ENCODE data around the gene SLC30A3. TPM values are rescaled to one million over a fixed set of nuclear protein-coding genes. Genes with fewer than 3 reads are reported as not detected.

The SLC30A3 gene
- total RNA-seq, 1 donor from 2014 or later = not detected

DNA sequence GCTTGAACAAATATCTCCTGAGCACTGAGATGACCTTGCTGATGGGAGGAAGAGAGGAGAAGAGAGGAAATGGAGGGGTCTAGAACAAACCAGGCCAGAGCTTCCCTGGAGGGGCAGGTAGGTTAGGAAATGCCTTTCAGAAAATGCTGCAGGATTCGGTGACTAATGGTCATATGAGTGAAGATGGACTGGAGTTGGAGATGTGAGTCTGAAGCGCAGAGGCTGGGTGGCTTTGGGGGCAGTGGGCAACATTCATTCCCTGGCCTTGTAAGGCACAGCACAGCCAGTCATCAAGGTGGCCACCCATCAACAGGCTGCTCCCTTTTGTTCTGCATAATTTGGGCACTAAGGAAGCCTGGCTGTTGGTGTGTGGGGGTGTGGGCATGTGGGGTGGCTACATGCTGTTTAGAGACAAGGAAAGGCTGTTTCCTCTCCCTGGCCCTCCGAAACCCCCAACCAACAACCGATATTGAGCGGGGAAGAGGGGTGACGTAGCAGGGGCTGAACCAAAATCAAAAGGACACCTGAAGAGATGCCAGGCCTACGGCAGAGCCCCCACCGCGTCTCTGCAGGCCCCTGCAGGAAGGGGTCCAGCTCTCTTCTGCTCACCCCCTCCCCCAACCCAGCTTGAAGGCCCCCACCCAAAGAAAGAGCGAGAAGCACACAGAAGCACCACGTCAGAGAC lies 1.5 kb downstream of the SLC30A3 start:
- peak overlapping the region; percentile 18 for H3K4me3 Mint-ChIP-seq (ENCODE audit: unreplicated experiment)
- H3K4me1 Mint-ChIP-seq (ENCODE audit: unreplicated experiment) = peaks cover 25% of the 10 kb centered on the region
- H3K27me3 Mint-ChIP-seq (ENCODE audit: unreplicated experiment) = peaks cover 60% of the 10 kb centered on the region
- H3K9me3 Mint-ChIP-seq (ENCODE audit: unreplicated experiment) = no peaks in the 10 kb centered on the region
- DNase-seq (ENCODE audit: extremely low spot score, unreplicated experiment) = no peak
- TF ChIP-seq, protein P1, sequence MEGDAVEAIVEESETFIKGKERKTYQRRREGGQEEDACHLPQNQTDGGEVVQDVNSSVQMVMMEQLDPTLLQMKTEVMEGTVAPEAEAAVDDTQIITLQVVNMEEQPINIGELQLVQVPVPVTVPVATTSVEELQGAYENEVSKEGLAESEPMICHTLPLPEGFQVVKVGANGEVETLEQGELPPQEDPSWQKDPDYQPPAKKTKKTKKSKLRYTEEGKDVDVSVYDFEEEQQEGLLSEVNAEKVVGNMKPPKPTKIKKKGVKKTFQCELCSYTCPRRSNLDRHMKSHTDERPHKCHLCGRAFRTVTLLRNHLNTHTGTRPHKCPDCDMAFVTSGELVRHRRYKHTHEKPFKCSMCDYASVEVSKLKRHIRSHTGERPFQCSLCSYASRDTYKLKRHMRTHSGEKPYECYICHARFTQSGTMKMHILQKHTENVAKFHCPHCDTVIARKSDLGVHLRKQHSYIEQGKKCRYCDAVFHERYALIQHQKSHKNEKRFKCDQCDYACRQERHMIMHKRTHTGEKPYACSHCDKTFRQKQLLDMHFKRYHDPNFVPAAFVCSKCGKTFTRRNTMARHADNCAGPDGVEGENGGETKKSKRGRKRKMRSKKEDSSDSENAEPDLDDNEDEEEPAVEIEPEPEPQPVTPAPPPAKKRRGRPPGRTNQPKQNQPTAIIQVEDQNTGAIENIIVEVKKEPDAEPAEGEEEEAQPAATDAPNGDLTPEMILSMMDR (IDR thresholded peaks at IDR 0.05) = no peak
- no peaks in the 10 kb centered on the region for H3K36me3 Mint-ChIP-seq (ENCODE audit: unreplicated experiment)
- H3K27ac Mint-ChIP-seq (ENCODE audit: unreplicated experiment) = no peak overlapping the region

DNA sequence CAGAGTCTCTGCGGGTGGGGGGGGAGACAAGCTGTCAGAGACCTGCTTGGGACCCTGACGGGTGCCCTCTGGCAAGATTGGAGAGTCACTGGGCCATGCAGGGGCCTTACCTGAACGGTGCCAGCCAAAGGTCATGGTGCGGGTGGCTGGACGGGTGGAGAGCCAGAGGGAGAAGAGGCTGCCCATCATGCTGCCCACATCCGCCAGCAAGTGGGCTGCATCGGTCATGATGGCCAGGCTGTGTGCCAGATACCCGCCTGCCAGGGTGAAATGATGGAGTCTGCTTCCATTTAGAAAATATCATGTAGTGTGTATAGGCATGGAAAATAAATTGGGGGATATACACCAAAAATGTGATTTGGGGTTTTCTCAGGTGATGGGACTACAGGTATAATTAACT lies 4.8 kb downstream of the SLC30A3 start:
- Mint-ChIP-seq H3K36me3 (ENCODE audit: unreplicated experiment) (no peaks in the 10 kb centered on the region), H3K9me3 (ENCODE audit: unreplicated experiment) (no peaks in the 10 kb centered on the region), H3K4me3 (ENCODE audit: unreplicated experiment) (no peak overlapping the region), H3K4me1 (ENCODE audit: unreplicated experiment) (peaks cover 20% of the 10 kb centered on the region), H3K27ac (ENCODE audit: unreplicated experiment) (no peak overlapping the region), H3K27me3 (ENCODE audit: unreplicated experiment) (peaks cover 43% of the 10 kb centered on the region)
- no peak for DNase-seq (ENCODE audit: extremely low spot score, unreplicated experiment)
- TF ChIP-seq, protein P1 (IDR thresholded peaks at IDR 0.05) = no peak

DNA sequence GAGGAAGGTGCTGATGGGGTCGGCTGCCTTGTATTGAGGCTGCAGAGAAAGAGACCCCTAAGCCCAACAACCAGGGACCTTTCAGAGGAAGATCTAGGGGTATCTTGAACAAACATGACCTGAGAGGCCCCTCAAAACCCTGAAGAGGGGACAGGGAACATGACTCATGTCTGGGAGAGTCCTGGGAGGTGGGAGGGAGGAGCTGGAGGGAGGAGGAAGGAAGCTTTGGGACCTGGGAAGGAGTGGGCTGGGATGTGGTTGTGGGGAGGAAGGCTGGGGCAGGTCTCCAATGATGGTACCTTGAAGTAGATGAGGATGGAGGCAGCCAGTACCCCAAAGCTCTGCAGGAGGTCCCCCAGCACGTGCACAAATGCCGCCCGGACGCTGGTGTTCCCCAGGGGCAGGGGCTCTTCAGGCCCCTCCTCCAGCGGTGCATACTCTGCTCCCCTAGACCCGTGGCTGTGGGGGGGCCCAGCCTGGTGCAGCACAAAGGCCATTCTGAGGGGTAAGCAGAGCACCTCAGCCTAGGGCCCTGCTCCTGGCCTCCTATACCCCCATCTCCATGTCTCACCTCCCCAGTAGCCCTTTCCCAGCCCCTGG lies 5.9 kb downstream of the SLC30A3 start:
- Mint-ChIP-seq H3K27me3 (ENCODE audit: unreplicated experiment) (peaks cover 44% of the 10 kb centered on the region), H3K4me3 (ENCODE audit: unreplicated experiment) (no peak overlapping the region), H3K36me3 (ENCODE audit: unreplicated experiment) (no peaks in the 10 kb centered on the region), H3K27ac (ENCODE audit: unreplicated experiment) (no peak overlapping the region), H3K4me1 (ENCODE audit: unreplicated experiment) (peaks cover 19% of the 10 kb centered on the region), H3K9me3 (ENCODE audit: unreplicated experiment) (no peaks in the 10 kb centered on the region)
- no peak for DNase-seq (ENCODE audit: extremely low spot score, unreplicated experiment)
- TF ChIP-seq, protein P1 (IDR thresholded peaks at IDR 0.05) = no peak

DNA sequence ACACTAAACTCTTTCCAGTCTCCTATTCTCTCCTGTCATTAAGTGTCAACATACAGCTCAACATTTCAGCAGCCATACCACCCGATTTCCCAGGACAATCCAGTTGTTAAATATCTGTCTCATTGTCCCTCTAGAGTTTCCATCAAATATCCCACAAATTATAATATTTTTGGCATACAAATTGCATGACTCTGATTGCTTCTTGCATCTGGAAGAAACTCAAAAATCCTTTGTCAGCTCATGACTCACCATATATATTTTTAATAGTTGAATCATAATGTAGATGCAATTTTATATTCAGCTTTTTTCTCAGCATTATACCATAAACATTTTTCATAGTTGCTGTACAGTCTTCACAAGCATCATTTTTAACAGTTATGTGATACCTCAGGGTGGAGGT lies 7.2 kb downstream of the SLC30A3 start:
- Mint-ChIP-seq H3K27ac (ENCODE audit: unreplicated experiment) (no peak overlapping the region), H3K4me3 (ENCODE audit: unreplicated experiment) (no peak overlapping the region), H3K9me3 (ENCODE audit: unreplicated experiment) (no peaks in the 10 kb centered on the region), H3K36me3 (ENCODE audit: unreplicated experiment) (no peaks in the 10 kb centered on the region), H3K4me1 (ENCODE audit: unreplicated experiment) (peaks cover 11% of the 10 kb centered on the region), H3K27me3 (ENCODE audit: unreplicated experiment) (peaks cover 42% of the 10 kb centered on the region)
- TF ChIP-seq, protein P1 (IDR thresholded peaks at IDR 0.05) = no peak
- DNase-seq (ENCODE audit: extremely low spot score, unreplicated experiment) = no peak

DNA sequence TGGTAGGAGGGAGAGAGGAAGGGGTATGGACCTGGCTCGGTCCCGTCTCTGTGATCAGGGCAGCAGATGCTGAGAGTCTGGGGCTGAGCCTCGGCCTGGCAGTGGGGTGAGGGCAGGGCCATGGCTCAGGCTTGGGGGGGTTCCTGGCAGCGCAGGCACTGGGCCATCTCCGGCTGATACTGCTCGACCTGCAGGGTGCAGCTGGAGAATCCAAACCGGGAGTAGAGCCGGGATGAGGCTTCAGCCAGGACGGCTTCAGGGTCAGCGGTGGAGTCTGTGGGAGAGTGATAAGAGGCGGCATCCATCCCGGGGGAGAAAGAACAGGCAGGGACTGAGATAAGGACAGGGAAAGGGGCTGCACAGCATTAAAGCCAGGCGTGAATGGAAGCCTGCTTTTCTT lies 7.7 kb downstream of the SLC30A3 start:
- DNase-seq (ENCODE audit: extremely low spot score, unreplicated experiment) = no peak
- Mint-ChIP-seq H3K27me3 (ENCODE audit: unreplicated experiment) (peaks cover 40% of the 10 kb centered on the region), H3K4me1 (ENCODE audit: unreplicated experiment) (peaks cover 13% of the 10 kb centered on the region)

More for the DNA sequence above, 7.7 kb downstream of the SLC30A3 start:
- Mint-ChIP-seq H3K27ac (ENCODE audit: unreplicated experiment) (no peak overlapping the region), H3K36me3 (ENCODE audit: unreplicated experiment) (no peaks in the 10 kb centered on the region), H3K9me3 (ENCODE audit: unreplicated experiment) (no peaks in the 10 kb centered on the region), H3K4me3 (ENCODE audit: unreplicated experiment) (no peak overlapping the region)
- TF ChIP-seq, protein P1 (IDR thresholded peaks at IDR 0.05) = no peak

Data from osteocyte (in vitro differentiated cells).